Activated CD8-positive, alpha-beta T cell treated with anti-CD3 and anti-CD28 coated beads, Interleukin-2, amount 10 ng/mL, durations not matched to agents 7 days and 5 days (primary cell): ENCODE data around the gene TGFA. TPM values are rescaled to one million over a fixed set of nuclear protein-coding genes. Genes with fewer than 3 reads are reported as not detected.

ENCODE experiments used
- ATAC-seq: fragments of 150-1000 bp; cut with Tn5 transposase; one replicate; pipeline ENCODE4 v1.10.0; 2021; ENCODE audit warnings: moderate library complexity
- CTCF ChIA-PET: fragments of 350-600 bp; sonication (Branson Sonifier 250); formaldehyde crosslinking; loops from one replicate; lab custom pipeline; 2021; ENCODE audit warnings: antibody characterized with exemption; lab: Charles Lee
- POLR2A ChIA-PET: fragments of 350-600 bp; sonication (Branson Sonifier 250); formaldehyde crosslinking; loops from one replicate; lab custom pipeline; 2021; ENCODE audit warnings: antibody characterized with exemption; lab: Charles Lee
- DNase-seq: peaks from one replicate; pipeline ENCODE4 v3.0.0-alpha.2; 2020
- H3K27ac Mint-ChIP-seq: one replicate; pipeline ENCODE4 v1.8.0; 2021; ENCODE audit warnings: mild to moderate bottlenecking, mixed read lengths
- H3K27me3 Mint-ChIP-seq: one replicate; pipeline ENCODE4 v1.8.0; 2021; ENCODE audit warnings: low read depth, mixed read lengths
- H3K36me3 Mint-ChIP-seq: one replicate; pipeline ENCODE4 v1.8.0; 2021; ENCODE audit warnings: low read depth, mixed read lengths
- H3K4me1 Mint-ChIP-seq: one replicate; pipeline ENCODE4 v1.8.0; 2021; ENCODE audit warnings: low read depth, mixed read lengths
- H3K4me3 Mint-ChIP-seq: one replicate; pipeline ENCODE4 v1.8.0; 2021; ENCODE audit warnings: mild to moderate bottlenecking, mixed read lengths
- H3K9me3 Mint-ChIP-seq: one replicate; pipeline ENCODE4 v1.8.0; 2022; ENCODE audit warnings: mixed read lengths; ENCODE audit not compliant: insufficient read depth
- total RNA-seq, 2 experiments: library from RNA; stranded (reverse); gene quantifications; one replicate each; pipeline ENCODE4 v1.2.3, GENCODE V29; 2021

TGFA gene
- total RNA-seq, 2 experiments from 2014 or later = 0.13 TPM; not detected in 1

GRCh38 chr2:70520825-70521224 is 32.8 kb downstream of the TGFA start:
- H3K4me1 Mint-ChIP-seq = peaks cover 33% of the 10 kb centered on the region
- H3K9me3 Mint-ChIP-seq = no peaks in the 10 kb centered on the region
- ATAC-seq (no peak), DNase-seq (no peak)
- CTCF ChIA-PET = no interaction called here
- POLR2A ChIA-PET = no interaction called here
- no peaks in the 10 kb centered on the region for H3K27me3 Mint-ChIP-seq
- H3K4me3 Mint-ChIP-seq = no peak overlapping the region
- no peaks in the 10 kb centered on the region for H3K36me3 Mint-ChIP-seq
- H3K27ac Mint-ChIP-seq = no peak overlapping the region

- no peaks in the 10 kb centered on the region for H3K9me3 Mint-ChIP-seq
- POLR2A ChIA-PET = no interaction called here
Measured at GRCh38 chr2:70519453-70519852, 34.2 kb downstream of the TGFA start.

GRCh38 chr2:70518557-70518956 is 35.1 kb downstream of the TGFA start:
- CTCF ChIA-PET = no interaction called here
- POLR2A ChIA-PET = no interaction called here

More at GRCh38 chr2:70519453-70519852, 34.2 kb downstream of the TGFA start:
- Mint-ChIP-seq H3K27ac (no peak overlapping the region), H3K36me3 (no peaks in the 10 kb centered on the region), H3K4me1 (peaks cover 24% of the 10 kb centered on the region), H3K4me3 (no peak overlapping the region), H3K27me3 (no peaks in the 10 kb centered on the region)
- CTCF ChIA-PET = no interaction called here
- DNase-seq (no peak), ATAC-seq (no peak)

GRCh38 chr2:70517804-70518203 is 35.8 kb downstream of the TGFA start:
- ChIA-PET POLR2A (no interaction called here), CTCF (no interaction called here)
- no peaks in the 10 kb centered on the region for H3K27me3 Mint-ChIP-seq
- H3K4me3 Mint-ChIP-seq = no peak overlapping the region
- H3K36me3 Mint-ChIP-seq = no peaks in the 10 kb centered on the region
- DNase-seq = no peak
- H3K4me1 Mint-ChIP-seq = peaks cover 9% of the 10 kb centered on the region
- H3K9me3 Mint-ChIP-seq = no peaks in the 10 kb centered on the region
- no peak for ATAC-seq
- H3K27ac Mint-ChIP-seq = no peak overlapping the region

More at GRCh38 chr2:70518557-70518956, 35.1 kb downstream of the TGFA start:
- Mint-ChIP-seq H3K27ac (no peak overlapping the region), H3K27me3 (no peaks in the 10 kb centered on the region), H3K9me3 (no peaks in the 10 kb centered on the region), H3K4me3 (no peak overlapping the region), H3K36me3 (no peaks in the 10 kb centered on the region), H3K4me1 (peaks cover 15% of the 10 kb centered on the region)
- ATAC-seq (no peak), DNase-seq (no peak)

- ChIA-PET POLR2A (no interaction called here), CTCF (no interaction called here)
- no peaks in the 10 kb centered on the region for H3K36me3 Mint-ChIP-seq
- no peaks in the 10 kb centered on the region for H3K9me3 Mint-ChIP-seq
- DNase-seq (no peak), ATAC-seq (no peak)
- no peak overlapping the region for H3K4me3 Mint-ChIP-seq
- no peak overlapping the region for H3K27ac Mint-ChIP-seq
- H3K27me3 Mint-ChIP-seq = no peaks in the 10 kb centered on the region
- peaks cover 9% of the 10 kb centered on the region for H3K4me1 Mint-ChIP-seq
Measured at GRCh38 chr2:70516596-70516995, 37.0 kb downstream of the TGFA start.

GRCh38 chr2:70515938-70516337 is 37.7 kb downstream of the TGFA start:
- Mint-ChIP-seq H3K27me3 (no peaks in the 10 kb centered on the region), H3K4me1 (peaks cover 9% of the 10 kb centered on the region), H3K36me3 (no peaks in the 10 kb centered on the region), H3K4me3 (no peak overlapping the region), H3K27ac (no peak overlapping the region), H3K9me3 (no peaks in the 10 kb centered on the region)
- ATAC-seq = no peak
- no peak for DNase-seq
- ChIA-PET POLR2A (no interaction called here), CTCF (interaction anchor here (1.0 to 1.5 kb wide), 2 partner anchors 11 to 269 kb away, joined by 3 to 4 read pairs; no protein-coding TSS in a partner anchor)

GRCh38 chr2:70514612-70515055 is 39.0 kb downstream of the TGFA start:
- no peaks in the 10 kb centered on the region for H3K36me3 Mint-ChIP-seq
- ChIA-PET POLR2A (interaction anchor here (0.6 kb wide), 3 partner anchors 11 to 1813 kb away, joined by 3 read pairs; no protein-coding TSS in a partner anchor), CTCF (interaction anchor here (1.0 to 1.6 kb wide), 3 partner anchors 10 to 270 kb away, joined by 3 to 4 read pairs (median 3); no protein-coding TSS in a partner anchor)
- H3K27ac Mint-ChIP-seq = no peak overlapping the region
- H3K9me3 Mint-ChIP-seq = no peaks in the 10 kb centered on the region
- ATAC-seq (no peak), DNase-seq (no peak)
- no peaks in the 10 kb centered on the region for H3K27me3 Mint-ChIP-seq
- no peak overlapping the region for H3K4me3 Mint-ChIP-seq
- H3K4me1 Mint-ChIP-seq = peaks cover 9% of the 10 kb centered on the region

- Mint-ChIP-seq H3K4me1 (peaks cover 9% of the 10 kb centered on the region), H3K27ac (no peak overlapping the region)
- CTCF ChIA-PET = interaction anchor here (1.6 kb wide), 1 partner anchor 11 kb away, joined by 3 read pairs; no protein-coding TSS in a partner anchor
Measured at GRCh38 chr2:70513738-70514137, 39.9 kb downstream of the TGFA start.

GRCh38 chr2:70511971-70512729 is 41.5 kb downstream of the TGFA start:
- ChIA-PET CTCF (no interaction called here), POLR2A (no interaction called here)
- Mint-ChIP-seq H3K4me3 (no peak overlapping the region), H3K36me3 (no peaks in the 10 kb centered on the region), H3K4me1 (peaks cover 9% of the 10 kb centered on the region), H3K9me3 (no peaks in the 10 kb centered on the region), H3K27me3 (peaks cover 6% of the 10 kb centered on the region), H3K27ac (no peak overlapping the region)
- DNase-seq (no peak), ATAC-seq (no peak)

More at GRCh38 chr2:70513738-70514137, 39.9 kb downstream of the TGFA start:
- Mint-ChIP-seq H3K27me3 (peaks cover 1% of the 10 kb centered on the region), H3K9me3 (no peaks in the 10 kb centered on the region), H3K36me3 (no peaks in the 10 kb centered on the region), H3K4me3 (no peak overlapping the region)
- DNase-seq = no peak
- POLR2A ChIA-PET = interaction anchor here (0.6 kb wide), 1 partner anchor 185 kb away, joined by 3 read pairs; no protein-coding TSS in a partner anchor
- no peak for ATAC-seq

- no peaks in the 10 kb centered on the region for H3K36me3 Mint-ChIP-seq
- no peaks in the 10 kb centered on the region for H3K9me3 Mint-ChIP-seq
- no peak overlapping the region for H3K27ac Mint-ChIP-seq
- CTCF ChIA-PET = no interaction called here
- POLR2A ChIA-PET = no interaction called here
- no peak overlapping the region for H3K4me3 Mint-ChIP-seq
- peaks cover 6% of the 10 kb centered on the region for H3K27me3 Mint-ChIP-seq
- DNase-seq (no peak), ATAC-seq (no peak)
- no peaks in the 10 kb centered on the region for H3K4me1 Mint-ChIP-seq
Measured at GRCh38 chr2:70510313-70510712, 43.3 kb downstream of the TGFA start.

GRCh38 chr2:70509565-70509964 is 44.1 kb downstream of the TGFA start:
- DNase-seq = no peak
- ChIA-PET CTCF (no interaction called here), POLR2A (no interaction called here)
- H3K27ac Mint-ChIP-seq = no peak overlapping the region
- no peaks in the 10 kb centered on the region for H3K9me3 Mint-ChIP-seq
- ATAC-seq = no peak
- H3K27me3 Mint-ChIP-seq = peaks cover 6% of the 10 kb centered on the region
- peaks cover 3% of the 10 kb centered on the region for H3K4me1 Mint-ChIP-seq
- no peaks in the 10 kb centered on the region for H3K36me3 Mint-ChIP-seq
- no peak overlapping the region for H3K4me3 Mint-ChIP-seq

- Mint-ChIP-seq H3K9me3 (no peaks in the 10 kb centered on the region), H3K27me3 (peaks cover 6% of the 10 kb centered on the region), H3K4me1 (peaks cover 3% of the 10 kb centered on the region), H3K36me3 (no peaks in the 10 kb centered on the region), H3K27ac (no peak overlapping the region), H3K4me3 (no peak overlapping the region)
- DNase-seq = no peak
- CTCF ChIA-PET = no interaction called here
- POLR2A ChIA-PET = no interaction called here
- no peak for ATAC-seq
Measured at GRCh38 chr2:70508711-70509462, 44.7 kb downstream of the TGFA start.
